Brain microvascular endothelial cell (primary cell): ENCODE results near the gene MSX2.

Experiments
- DNase-seq: peaks from one replicate; pipeline ENCODE4 v3.0.0-alpha.2; 2020
- H3K27ac ChIP-seq: fragments of 250-450 bp; sonication (Bioruptor Pico); 2 replicates; pipeline ENCODE4 v1.5.1; 2020; ENCODE audit warnings: mild to moderate bottlenecking, moderate library complexity
- H3K27me3 ChIP-seq: fragments of 250-450 bp; sonication (Bioruptor Pico); replicated peaks from 2 replicates; pipeline ENCODE4 v1.5.1; 2020; ENCODE audit warnings: mild to moderate bottlenecking
- H3K36me3 ChIP-seq: fragments of 250-450 bp; sonication (Bioruptor Pico); replicated peaks from 2 replicates; pipeline ENCODE4 v1.5.1; 2020; ENCODE audit warnings: mild to moderate bottlenecking
- H3K4me3 ChIP-seq: 2 replicates; pipeline ENCODE4 v1.5.1; 2011; ENCODE audit warnings: low read depth, mild to moderate bottlenecking, control low read depth, low read length, moderate library complexity
- in situ Hi-C: cut with HindIII; loops from 2 replicates; pipeline ENCODE4 v1.10.0; 2017; ENCODE audit warnings: low sequenced_read_pairs, low pct_ligation_motif_present
- TF ChIP-seq, protein P1 (sequence below): IDR thresholded peaks from 2 replicates; pipeline ENCODE4 v1.5.1; 2011; ENCODE audit warnings: low read depth, mild to moderate bottlenecking, moderate library complexity, low read length, control low read depth, inconsistent platforms; ENCODE audit errors: missing control alignments

Gene MSX2

DNA sequence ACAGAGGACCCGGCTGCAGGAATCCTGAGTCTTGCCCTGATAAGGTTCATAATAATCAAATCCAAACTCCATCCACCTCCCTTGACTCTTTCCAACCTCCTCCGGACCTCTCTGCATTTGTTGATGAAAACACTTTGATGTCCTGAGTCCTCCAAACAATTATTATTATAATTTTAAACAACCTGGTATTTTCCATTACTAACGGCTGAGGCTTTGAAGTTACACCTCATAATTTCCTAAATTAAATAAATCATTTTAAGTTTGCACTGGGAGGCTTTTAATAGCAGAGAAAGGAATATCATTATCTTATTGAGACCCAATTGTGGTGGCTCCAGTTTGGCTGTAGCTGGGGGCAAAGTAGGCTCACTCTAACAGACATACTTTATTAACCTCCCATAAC lies 9.5 kb downstream of the MSX2 start:
- TF ChIP-seq, protein P1, sequence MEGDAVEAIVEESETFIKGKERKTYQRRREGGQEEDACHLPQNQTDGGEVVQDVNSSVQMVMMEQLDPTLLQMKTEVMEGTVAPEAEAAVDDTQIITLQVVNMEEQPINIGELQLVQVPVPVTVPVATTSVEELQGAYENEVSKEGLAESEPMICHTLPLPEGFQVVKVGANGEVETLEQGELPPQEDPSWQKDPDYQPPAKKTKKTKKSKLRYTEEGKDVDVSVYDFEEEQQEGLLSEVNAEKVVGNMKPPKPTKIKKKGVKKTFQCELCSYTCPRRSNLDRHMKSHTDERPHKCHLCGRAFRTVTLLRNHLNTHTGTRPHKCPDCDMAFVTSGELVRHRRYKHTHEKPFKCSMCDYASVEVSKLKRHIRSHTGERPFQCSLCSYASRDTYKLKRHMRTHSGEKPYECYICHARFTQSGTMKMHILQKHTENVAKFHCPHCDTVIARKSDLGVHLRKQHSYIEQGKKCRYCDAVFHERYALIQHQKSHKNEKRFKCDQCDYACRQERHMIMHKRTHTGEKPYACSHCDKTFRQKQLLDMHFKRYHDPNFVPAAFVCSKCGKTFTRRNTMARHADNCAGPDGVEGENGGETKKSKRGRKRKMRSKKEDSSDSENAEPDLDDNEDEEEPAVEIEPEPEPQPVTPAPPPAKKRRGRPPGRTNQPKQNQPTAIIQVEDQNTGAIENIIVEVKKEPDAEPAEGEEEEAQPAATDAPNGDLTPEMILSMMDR, result no peak
- DNase-seq, result no peak
- peaks cover 14% of the 10 kb centered on the region for H3K27me3 ChIP-seq
- no peaks in the 10 kb centered on the region for H3K36me3 ChIP-seq
- in situ Hi-C loops, result no loop called here
- no peak overlapping the region for H3K27ac ChIP-seq
- no peak overlapping the region for H3K4me3 ChIP-seq

DNA sequence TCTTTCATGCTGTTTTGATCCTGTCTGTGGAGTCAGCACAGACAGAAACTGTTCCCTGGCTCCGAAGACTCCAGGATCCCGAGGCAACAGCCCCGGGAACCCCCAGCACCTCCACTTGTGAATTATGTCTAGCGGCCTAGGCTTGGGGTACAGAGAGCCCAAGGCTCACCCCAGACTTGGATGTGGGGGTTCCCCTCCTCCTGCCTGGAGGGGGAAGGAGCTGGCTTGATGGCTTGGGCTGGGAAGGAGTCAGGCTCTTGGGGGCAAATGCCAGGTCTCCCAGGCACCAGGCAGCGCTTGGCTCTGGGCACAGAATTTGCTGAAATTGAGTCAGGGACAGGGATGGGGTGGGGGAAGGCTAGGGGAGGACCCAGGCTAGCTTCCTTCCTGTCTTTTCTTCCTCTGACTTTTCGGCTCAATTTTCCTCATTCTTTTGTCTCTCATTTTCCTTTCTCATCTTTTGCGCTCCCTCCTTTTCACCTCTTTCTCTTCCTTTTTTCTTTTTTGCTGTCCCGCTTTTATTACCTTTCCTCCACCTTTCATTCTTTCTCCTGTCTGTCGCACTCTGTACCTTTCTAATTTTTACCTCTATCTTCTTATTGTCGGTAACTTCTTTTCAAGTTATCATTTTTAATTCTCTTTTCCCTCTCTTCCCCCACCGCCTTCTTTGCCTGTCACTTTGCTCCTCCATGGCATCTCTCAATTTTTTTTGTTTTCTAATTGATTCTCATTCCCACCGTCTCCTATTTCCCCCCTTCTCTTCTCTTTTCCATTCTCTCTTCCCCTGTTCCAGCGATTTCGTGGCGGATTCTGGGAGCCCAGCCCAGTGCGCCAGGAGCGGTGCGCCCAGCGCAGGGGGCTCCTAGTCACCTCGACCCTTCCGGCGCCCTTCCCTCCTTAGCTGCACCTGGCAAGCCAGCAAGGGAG lies 10.5 kb downstream of the MSX2 start:
- Histone ChIP-seq H3K36me3 (no peaks in the 10 kb centered on the region), H3K27ac (no peak overlapping the region), H3K4me3 (no peak overlapping the region), H3K27me3 (peaks cover 14% of the 10 kb centered on the region)
- TF ChIP-seq, protein P1, result no peak
- no peak for DNase-seq
- in situ Hi-C loops, result no loop called here

DNA sequence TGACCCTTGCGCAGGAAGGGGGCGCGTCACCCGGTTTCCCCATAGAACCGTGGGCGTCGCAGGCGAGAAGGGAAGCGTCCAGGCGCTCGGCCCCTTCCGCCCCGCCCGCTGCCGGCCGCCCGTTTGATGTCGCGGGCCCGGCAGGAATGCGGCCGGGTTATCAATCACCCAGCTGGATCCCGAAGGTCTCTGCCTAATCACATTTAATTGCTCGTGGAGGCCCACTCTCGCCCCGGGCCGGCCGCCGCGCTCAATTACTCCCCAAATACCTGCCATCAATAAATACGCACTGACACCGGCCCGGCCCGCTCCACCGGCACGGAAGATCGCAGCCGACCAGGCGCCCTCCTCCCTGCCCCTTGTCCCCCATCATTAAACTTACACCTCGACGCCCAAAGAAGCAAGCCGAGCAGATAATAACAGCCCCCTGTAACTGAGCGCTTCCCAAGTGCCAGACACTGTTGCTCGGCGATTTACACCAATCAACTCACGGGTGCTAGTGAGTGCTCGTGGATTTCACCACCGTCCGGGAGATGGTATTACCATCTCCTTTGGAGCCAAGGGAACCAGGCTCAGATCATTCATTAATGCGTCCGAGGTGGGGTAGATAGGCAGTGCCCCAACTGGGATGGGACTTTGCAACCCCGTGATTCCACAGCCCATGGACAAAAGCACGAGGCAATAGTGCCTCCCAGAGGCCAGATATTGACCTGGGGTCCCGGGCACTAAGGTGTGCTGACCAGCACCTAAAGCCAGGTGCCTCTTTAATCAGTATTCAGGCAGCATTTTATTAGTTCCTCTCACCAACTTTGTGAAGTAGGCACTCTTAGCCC lies 11.3 kb downstream of the MSX2 start:
- DNase-seq, result no peak
- peaks cover 14% of the 10 kb centered on the region for H3K27me3 ChIP-seq
- no peak overlapping the region for H3K27ac ChIP-seq
- in situ Hi-C loops, result no loop called here
- no peak overlapping the region for H3K4me3 ChIP-seq
- no peaks in the 10 kb centered on the region for H3K36me3 ChIP-seq
- TF ChIP-seq, protein P1, result peak; percentile 23

DNA sequence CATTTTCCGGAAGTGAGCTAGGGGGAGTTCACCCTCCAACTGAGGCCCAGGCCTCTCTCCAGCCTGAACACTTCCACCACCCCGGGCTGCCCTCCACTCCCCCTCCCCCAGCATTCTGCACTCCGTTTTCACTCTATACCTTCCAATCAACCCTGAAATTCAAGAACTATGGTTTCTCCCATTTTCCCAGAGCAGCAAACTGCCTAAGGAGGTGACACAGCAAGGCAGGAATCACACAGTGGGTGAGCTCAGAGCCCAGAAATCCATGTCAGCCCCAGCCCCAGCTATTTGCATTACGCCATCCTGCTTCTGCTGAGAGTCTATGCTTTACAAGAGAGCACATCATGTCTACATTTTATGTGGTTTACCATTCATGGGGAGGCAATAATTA lies 11.9 kb downstream of the MSX2 start:
- TF ChIP-seq, protein P1, result no peak
- DNase-seq, result peak; percentile 85
- H3K36me3 ChIP-seq, result no peaks in the 10 kb centered on the region
- H3K27ac ChIP-seq, result no peak overlapping the region
- peaks cover 14% of the 10 kb centered on the region for H3K27me3 ChIP-seq
- H3K4me3 ChIP-seq, result no peak overlapping the region
- in situ Hi-C loops, result no loop called here

DNA sequence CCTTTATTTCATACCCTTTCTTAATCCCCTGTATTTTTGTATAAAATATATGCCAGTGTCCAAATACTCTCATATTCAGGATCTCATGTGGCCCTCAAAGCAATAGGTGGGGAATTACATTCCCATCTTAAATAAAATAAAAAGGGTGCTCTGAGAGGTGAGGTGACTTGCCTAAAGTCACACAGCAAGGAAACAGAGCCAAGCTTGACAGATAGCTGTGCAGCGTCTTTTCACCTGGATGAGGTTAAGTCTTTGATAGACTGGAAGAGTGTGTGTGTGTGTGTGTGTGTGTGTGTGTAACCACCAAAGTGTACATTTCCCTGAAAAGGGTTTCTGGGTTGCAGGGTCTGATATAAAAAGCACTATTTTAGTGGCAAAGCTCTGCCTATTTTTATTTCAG lies 12.4 kb downstream of the MSX2 start:
- H3K4me3 ChIP-seq, result no peak overlapping the region
- in situ Hi-C loops, result no loop called here
- TF ChIP-seq, protein P1, result no peak
- H3K27me3 ChIP-seq, result peaks cover 14% of the 10 kb centered on the region
- no peaks in the 10 kb centered on the region for H3K36me3 ChIP-seq
- H3K27ac ChIP-seq, result no peak overlapping the region
- DNase-seq, result no peak
